HG03060 (cell line): ENCODE results near the gene BBS12.

Experiments used
- ATAC-seq: cut with Tn5 transposase; IDR thresholded peaks from one replicate; pipeline ENCODE4 v1.9.1; 2021; ENCODE audit warnings: low read depth, moderate number of reproducible peaks; ENCODE audit not compliant: unreplicated experiment

The BBS12 gene

GRCh38 chr4:122793811-122794210, 61.3 kb downstream of the BBS12 start:
- no peak for ATAC-seq
